Neural progenitor cell (in vitro differentiated cells): ENCODE measurements around the gene BMERB1. TPM values are rescaled to one million over a fixed set of nuclear protein-coding genes. Genes with fewer than 3 reads are reported as not detected.

ENCODE experiments used
- DNase-seq: peaks from one replicate; pipeline ENCODE4 v3.0.0-alpha.2; 2016; ENCODE audit warnings: low spot score
- H2AFZ ChIP-seq: fragments of 200-600 bp; sonication (generic); replicated peaks from 2 replicates; pipeline ENCODE4 v1.6.1; 2016; ENCODE audit warnings: antibody characterized with exemption
- H3F3A ChIP-seq: fragments of 200-600 bp; sonication (generic); 2 replicates; pipeline ENCODE4 v1.6.1; 2016; ENCODE audit warnings: antibody characterized with exemption, low read depth
- H3K27ac ChIP-seq: fragments of 200-600 bp; sonication (generic); 2 replicates; pipeline ENCODE4 v1.5.1; 2016; ENCODE audit warnings: mild to moderate bottlenecking
- H3K27me3 ChIP-seq: fragments of 200-600 bp; sonication (generic); 2 replicates; pipeline ENCODE4 v1.6.1; 2016; ENCODE audit warnings: mild to moderate bottlenecking, moderate library complexity
- H3K36me3 ChIP-seq: fragments of 200-600 bp; sonication (generic); 2 replicates; pipeline ENCODE4 v1.5.1; 2016
- H3K4me1 ChIP-seq: fragments of 200-600 bp; sonication (generic); 2 replicates; pipeline ENCODE4 v1.6.1; 2016; ENCODE audit warnings: mixed run types
- H3K4me2 ChIP-seq: fragments of 200-600 bp; sonication (generic); 2 replicates; pipeline ENCODE4 v1.6.1; 2016
- H3K4me3 ChIP-seq: fragments of 200-600 bp; sonication (generic); 2 replicates; pipeline ENCODE4 v1.5.1; 2016
- H3K79me2 ChIP-seq: fragments of 200-600 bp; sonication (generic); 2 replicates; pipeline ENCODE4 v1.6.1; 2016; ENCODE audit warnings: low read depth
- H3K9ac ChIP-seq: fragments of 200-600 bp; sonication (generic); 2 replicates; pipeline ENCODE4 v1.6.1; 2016
- H3K9me3 ChIP-seq: fragments of 200-600 bp; sonication (generic); 2 replicates; pipeline ENCODE4 v1.5.1; 2016; ENCODE audit warnings: low read depth
- H4K20me1 ChIP-seq: fragments of 200-600 bp; sonication (generic); 2 replicates; pipeline ENCODE4 v1.6.1; 2016; ENCODE audit warnings: low read depth
- H3K27ac Mint-ChIP-seq: 3 replicates; pipeline ENCODE4 v1.8.0; 2021; ENCODE audit warnings: mixed read lengths
- H3K27me3 Mint-ChIP-seq: 2 replicates; pipeline ENCODE4 v1.8.0; 2022; ENCODE audit warnings: low read depth, mild to moderate bottlenecking, inconsistent platforms, moderate library complexity, mixed read lengths; ENCODE audit not compliant: insufficient read depth
- H3K36me3 Mint-ChIP-seq: 3 replicates; pipeline ENCODE4 v1.8.0; 2021; ENCODE audit warnings: mixed read lengths
- H3K4me1 Mint-ChIP-seq: 3 replicates; pipeline ENCODE4 v1.8.0; 2021; ENCODE audit warnings: mixed read lengths
- H3K4me3 Mint-ChIP-seq: 3 replicates; pipeline ENCODE4 v1.8.0; 2021; ENCODE audit warnings: mild to moderate bottlenecking, moderate library complexity, mixed read lengths
- H3K9me3 Mint-ChIP-seq: 3 replicates; pipeline ENCODE4 v1.8.0; 2020; ENCODE audit warnings: mixed read lengths
- CTCF ChIP-seq: fragments of 200-600 bp; sonication (generic); IDR thresholded peaks from 2 replicates; pipeline ENCODE4 v1.5.1; 2017; ENCODE audit warnings: antibody characterized with exemption, mild to moderate bottlenecking
- EZH2 ChIP-seq: fragments of 200-600 bp; sonication (generic); IDR thresholded peaks from 2 replicates; pipeline ENCODE4 v1.6.1; 2017; ENCODE audit warnings: antibody characterized with exemption, mild to moderate bottlenecking, moderate library complexity
- EZH2phosphoT487 ChIP-seq: fragments of 200-600 bp; sonication (generic); IDR thresholded peaks from 2 replicates; pipeline ENCODE4 v1.6.1; 2017; ENCODE audit warnings: antibody characterized with exemption
- total RNA-seq: library from RNA; depleted of rRNA; stranded (reverse); fragments of >200 nt; gene quantifications from 2 replicates; pipeline ENCODE4 v1.2.3, GENCODE V29; 2015; ENCODE audit warnings: low replicate concordance

The BMERB1 gene
- total RNA-seq, 1 donor from 2014 or later, result 39.0 TPM

GRCh38 chr16:15443753-15444152, 9.4 kb downstream of the BMERB1 start:
- Histone ChIP-seq H3K4me3 (no peak overlapping the region), H3K27ac (no peak overlapping the region), H3K4me1 (no peaks in the 10 kb centered on the region), H3K36me3 (no peaks in the 10 kb centered on the region), H4K20me1 (peaks cover 23% of the 10 kb centered on the region), H3K79me2 (peaks cover 38% of the 10 kb centered on the region), H3K9me3 (no peaks in the 10 kb centered on the region), H2AFZ (no peak overlapping the region), H3K4me2 (no peak overlapping the region), H3K9ac (no peak overlapping the region), H3K27me3 (no peaks in the 10 kb centered on the region), H3F3A (no peaks in the 10 kb centered on the region)
- Mint-ChIP-seq H3K9me3 (peaks cover 6% of the 10 kb centered on the region), H3K27me3 (no peaks in the 10 kb centered on the region), H3K4me1 (no peaks in the 10 kb centered on the region), H3K27ac (no peak overlapping the region), H3K4me3 (no peak overlapping the region), H3K36me3 (peaks cover 5% of the 10 kb centered on the region)
- DNase-seq, result no peak
- TF ChIP-seq EZH2phosphoT487 (no peak), EZH2 (no peak), CTCF (no peak)

- Histone ChIP-seq H3K27me3 (no peaks in the 10 kb centered on the region), H3K79me2 (peaks cover 33% of the 10 kb centered on the region), H3K4me2 (no peak overlapping the region), H3K4me3 (no peak overlapping the region), H2AFZ (no peak overlapping the region), H3K9ac (no peak overlapping the region), H4K20me1 (peaks cover 18% of the 10 kb centered on the region), H3K9me3 (no peaks in the 10 kb centered on the region), H3K4me1 (no peaks in the 10 kb centered on the region), H3F3A (no peaks in the 10 kb centered on the region), H3K36me3 (no peaks in the 10 kb centered on the region), H3K27ac (no peak overlapping the region)
- Mint-ChIP-seq H3K9me3 (peaks cover 6% of the 10 kb centered on the region), H3K4me1 (no peaks in the 10 kb centered on the region), H3K36me3 (peaks cover 5% of the 10 kb centered on the region), H3K4me3 (no peak overlapping the region), H3K27me3 (no peaks in the 10 kb centered on the region), H3K27ac (no peak overlapping the region)
- no peak for DNase-seq
- TF ChIP-seq EZH2 (no peak), CTCF (no peak), EZH2phosphoT487 (no peak)
Measured at GRCh38 chr16:15444264-15444663, 9.9 kb downstream of the BMERB1 start.

- no peak overlapping the region for H3K4me3 ChIP-seq
- H3K4me2 ChIP-seq, result no peak overlapping the region
- no peaks in the 10 kb centered on the region for H3K27me3 ChIP-seq
- peaks cover 5% of the 10 kb centered on the region for H3K36me3 Mint-ChIP-seq
- H3K9me3 Mint-ChIP-seq, result peaks cover 6% of the 10 kb centered on the region
- H2AFZ ChIP-seq, result no peak overlapping the region
- no peak overlapping the region for H3K27ac ChIP-seq
- DNase-seq, result no peak
- H3K36me3 ChIP-seq, result no peaks in the 10 kb centered on the region
- no peak for TF ChIP-seq EZH2
- no peak for TF ChIP-seq CTCF
- TF ChIP-seq EZH2phosphoT487, result no peak
- peaks cover 24% of the 10 kb centered on the region for H3K79me2 ChIP-seq
- H3K4me1 Mint-ChIP-seq, result no peaks in the 10 kb centered on the region
- no peaks in the 10 kb centered on the region for H3K9me3 ChIP-seq
- H4K20me1 ChIP-seq, result peaks cover 14% of the 10 kb centered on the region
- H3K27me3 Mint-ChIP-seq, result no peaks in the 10 kb centered on the region
- H3K9ac ChIP-seq, result no peak overlapping the region
- no peaks in the 10 kb centered on the region for H3K4me1 ChIP-seq
- H3K27ac Mint-ChIP-seq, result no peak overlapping the region
- H3F3A ChIP-seq, result no peaks in the 10 kb centered on the region
- H3K4me3 Mint-ChIP-seq, result no peak overlapping the region
Measured at GRCh38 chr16:15445450-15445849, 11.1 kb downstream of the BMERB1 start.
